NB4 (cell line): ENCODE measurements around the gene MFN2.

Experiments
- CTCF ChIP-seq: IDR thresholded peaks from one replicate; pipeline ENCODE4 v1.5.1; 2012; ENCODE audit warnings: low read depth, low read length
- MAX ChIP-seq: IDR thresholded peaks from 2 replicates; pipeline ENCODE4 v1.6.1; 2011; ENCODE audit warnings: low read depth, low read length
- MYC ChIP-seq: IDR thresholded peaks from 2 replicates; pipeline ENCODE4 v1.6.1; 2011; ENCODE audit warnings: low read depth, low read length
- POLR2A ChIP-seq: IDR thresholded peaks from 2 replicates; pipeline ENCODE4 v1.6.1; 2011; ENCODE audit warnings: mild to moderate bottlenecking; ENCODE audit not compliant: insufficient read length; ENCODE audit errors: extremely low read depth

GRCh38 chr1:12056331-12056841 is 76.1 kb downstream of the MFN2 start:
- TF ChIP-seq CTCF (no peak), MAX (no peak), MYC (no peak), POLR2A (no peak)
